Measurements from ENCODE around the gene TRPM2.
A peak's percentile ranks its signal among the peaks of the same experiment; 100 is the strongest.
"Not testable (repeated sequence)": the region's sequence is repeated elsewhere in the genome, so short reads cannot be mapped to it uniquely, and the experiment has no call there.

TRPM2 gene

GRCh38 chr21:44335266-44336059 lies 18.0 kb upstream of the TRPM2 start:
- no peak for DNase-seq

DNA sequence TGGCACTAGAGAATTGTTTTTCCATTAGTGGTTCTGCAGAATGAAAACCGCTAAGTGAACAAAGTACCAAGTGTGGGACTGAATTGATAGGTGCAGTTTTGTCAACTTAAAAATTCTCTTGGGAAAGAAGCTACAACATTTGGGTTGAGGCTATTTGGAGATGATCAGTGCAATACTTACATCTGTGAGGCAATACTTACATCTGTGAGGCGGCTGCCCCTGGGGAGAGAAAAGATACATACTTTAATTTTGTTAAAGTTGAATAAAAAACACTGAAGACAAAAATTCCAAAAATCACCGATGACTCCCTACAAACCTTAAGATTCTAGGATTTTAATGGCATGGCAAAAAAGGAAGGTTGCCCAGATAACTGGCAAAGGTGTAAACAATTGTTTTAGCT lies 16.0 kb upstream of the TRPM2 start:
- DNase-seq, result no peak

- DNase-seq, result peak; percentile 50
Observed at GRCh38 chr21:44337941-44338895, 15.2 kb upstream of the TRPM2 start.

DNA sequence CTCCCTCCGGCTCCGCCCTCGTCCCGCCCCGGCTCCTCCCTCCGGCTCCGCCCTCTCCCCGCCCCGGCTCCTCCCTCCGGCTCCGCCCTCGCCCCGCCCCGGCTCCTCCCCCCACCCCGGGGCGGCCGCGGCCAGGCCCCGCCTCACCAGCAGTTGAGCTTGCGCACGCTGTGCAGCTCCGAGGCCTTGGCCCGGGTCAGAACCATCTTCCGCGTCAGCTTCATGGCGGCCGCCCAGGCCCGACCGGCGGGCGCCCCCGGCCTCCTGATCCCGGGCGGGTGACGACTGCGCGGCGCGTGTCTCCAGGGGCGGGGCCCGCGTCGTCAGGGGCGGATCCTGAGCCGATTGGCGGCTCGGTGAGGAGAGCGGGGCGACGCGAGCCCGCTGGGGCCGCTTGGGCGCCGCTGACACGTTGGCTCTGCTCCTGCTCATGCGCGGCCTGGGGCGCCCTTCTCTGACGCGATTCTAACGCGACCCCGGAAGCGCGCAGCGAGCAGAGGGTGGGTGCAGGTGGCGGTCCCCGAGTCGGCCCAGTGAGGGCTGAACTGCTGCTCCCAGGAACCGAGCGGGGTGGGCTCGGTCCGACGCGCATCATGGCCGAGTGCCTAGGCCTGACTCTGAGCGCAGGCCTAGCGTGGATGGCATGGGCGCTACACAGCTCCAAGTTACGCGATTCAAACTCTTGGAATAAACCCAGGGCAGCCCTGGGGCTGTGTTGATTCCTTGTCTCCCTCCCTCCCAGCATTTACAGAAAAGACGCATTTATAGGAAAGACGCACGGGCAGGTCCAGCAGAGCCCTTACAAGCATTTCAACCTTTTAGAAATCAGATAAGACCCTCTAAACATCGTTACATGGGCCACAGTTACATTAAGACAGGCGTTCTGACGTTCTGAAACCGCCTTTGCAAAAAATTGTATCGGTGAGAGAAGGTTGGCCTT lies 14.2 kb upstream of the TRPM2 start, which contains the start of gene CFAP410:
Gene CFAP410 (minus strand): TSS at position 420 of the 940 bp plus-strand sequence. CDS start 196 bp downstream, at position 224.
- peak; percentile 96 for DNase-seq

GRCh38 chr21:44341726-44342458 lies 11.5 kb upstream of the TRPM2 start:
- DNase-seq, result not testable (repeated sequence)

DNA sequence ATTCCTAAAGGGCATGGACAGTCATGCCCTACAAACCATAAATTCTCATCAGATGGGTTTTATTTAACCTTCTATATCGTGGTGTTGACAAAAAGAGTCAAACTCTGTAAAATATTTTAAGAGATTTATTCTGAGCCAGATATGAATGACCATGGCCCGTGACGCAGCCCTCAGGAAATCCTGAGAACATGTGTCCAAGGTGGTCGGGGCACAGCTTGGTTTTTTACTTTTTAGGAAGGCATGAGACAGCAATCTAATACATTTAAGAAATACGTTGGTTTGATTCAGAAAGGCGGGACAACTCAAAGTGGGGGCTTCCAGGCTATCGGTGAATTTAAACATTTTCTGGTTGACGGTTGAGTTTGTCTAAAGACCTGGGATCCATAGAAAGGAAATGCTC lies 10.4 kb upstream of the TRPM2 start:
- DNase-seq, result not testable (repeated sequence)

DNA sequence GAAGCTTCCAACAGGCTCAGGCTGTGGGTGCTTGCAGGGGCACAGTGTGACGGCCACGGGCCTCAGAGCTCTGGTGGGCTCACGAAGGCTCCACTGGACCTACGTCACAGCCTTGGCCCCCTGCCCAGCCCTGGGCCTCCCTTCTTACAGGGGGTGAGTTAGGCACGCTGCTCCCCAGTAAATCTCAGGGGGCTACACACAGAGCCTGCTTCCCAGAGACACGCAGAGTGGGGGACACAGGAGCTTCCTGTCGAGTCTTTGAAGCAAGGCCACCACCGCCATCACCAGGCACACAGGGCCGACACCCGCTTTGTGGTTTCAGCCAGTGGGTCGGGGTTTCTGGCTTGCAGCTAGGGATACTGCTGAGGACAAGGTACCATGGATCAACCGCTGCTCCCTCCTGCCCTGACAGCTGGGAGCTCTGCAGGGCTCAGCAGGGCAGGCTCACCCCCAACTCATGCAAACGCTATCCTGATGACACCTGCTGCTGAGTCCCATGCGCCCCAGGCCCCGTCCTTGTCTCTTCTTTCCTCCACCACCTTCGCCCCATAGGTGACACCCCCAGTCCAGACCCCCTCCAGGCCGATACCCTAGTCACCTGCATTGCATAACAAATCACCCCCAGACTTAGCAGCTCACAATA lies 8.8 kb upstream of the TRPM2 start:
- DNase-seq, result no peak

DNA sequence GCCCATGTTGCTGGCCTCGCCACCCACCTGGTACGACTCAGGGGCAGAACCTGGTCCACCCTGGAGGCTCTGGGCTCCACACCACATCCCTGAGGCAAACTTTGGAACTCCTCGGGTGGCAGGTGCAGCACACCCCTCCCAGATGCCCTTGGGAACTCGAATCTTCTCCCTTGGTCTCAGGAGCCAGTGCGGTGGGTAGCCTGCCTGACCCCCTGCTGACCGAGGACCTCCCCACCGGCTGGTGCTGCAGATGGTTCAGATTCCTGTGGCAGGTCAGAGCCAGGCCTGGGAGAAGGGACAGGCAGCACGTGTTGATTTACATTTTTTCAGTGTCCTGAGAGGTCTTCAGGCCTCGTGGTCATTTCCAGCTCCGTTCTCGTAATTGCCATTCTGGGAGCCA lies 7.9 kb upstream of the TRPM2 start:
- no peak for DNase-seq

- no peak for DNase-seq
Observed at GRCh38 chr21:44347911-44348451, 5.4 kb upstream of the TRPM2 start.

DNA sequence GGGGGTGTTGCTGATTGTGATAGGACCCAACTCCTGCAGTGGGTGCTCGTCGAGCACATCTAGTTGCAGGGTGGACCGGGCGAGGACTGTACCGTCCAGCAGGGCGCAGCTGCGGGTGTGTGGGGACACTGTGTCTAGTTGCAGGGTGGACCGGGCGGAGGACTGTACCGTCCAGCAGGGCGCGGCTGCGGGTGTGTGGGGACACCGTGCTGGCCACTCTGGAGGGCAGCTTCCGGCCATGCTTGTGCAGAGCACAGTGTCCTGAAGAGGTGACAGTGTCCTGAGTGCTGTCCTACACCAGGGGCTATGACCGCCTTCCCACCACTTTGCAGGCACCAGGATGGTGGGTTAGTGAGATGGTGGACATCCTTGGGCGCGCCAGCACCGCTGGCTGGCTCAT lies 4.6 kb upstream of the TRPM2 start:
- DNase-seq, result no peak

- DNase-seq, result no peak
Observed at GRCh38 chr21:44349416-44349846, 4.0 kb upstream of the TRPM2 start.

DNA sequence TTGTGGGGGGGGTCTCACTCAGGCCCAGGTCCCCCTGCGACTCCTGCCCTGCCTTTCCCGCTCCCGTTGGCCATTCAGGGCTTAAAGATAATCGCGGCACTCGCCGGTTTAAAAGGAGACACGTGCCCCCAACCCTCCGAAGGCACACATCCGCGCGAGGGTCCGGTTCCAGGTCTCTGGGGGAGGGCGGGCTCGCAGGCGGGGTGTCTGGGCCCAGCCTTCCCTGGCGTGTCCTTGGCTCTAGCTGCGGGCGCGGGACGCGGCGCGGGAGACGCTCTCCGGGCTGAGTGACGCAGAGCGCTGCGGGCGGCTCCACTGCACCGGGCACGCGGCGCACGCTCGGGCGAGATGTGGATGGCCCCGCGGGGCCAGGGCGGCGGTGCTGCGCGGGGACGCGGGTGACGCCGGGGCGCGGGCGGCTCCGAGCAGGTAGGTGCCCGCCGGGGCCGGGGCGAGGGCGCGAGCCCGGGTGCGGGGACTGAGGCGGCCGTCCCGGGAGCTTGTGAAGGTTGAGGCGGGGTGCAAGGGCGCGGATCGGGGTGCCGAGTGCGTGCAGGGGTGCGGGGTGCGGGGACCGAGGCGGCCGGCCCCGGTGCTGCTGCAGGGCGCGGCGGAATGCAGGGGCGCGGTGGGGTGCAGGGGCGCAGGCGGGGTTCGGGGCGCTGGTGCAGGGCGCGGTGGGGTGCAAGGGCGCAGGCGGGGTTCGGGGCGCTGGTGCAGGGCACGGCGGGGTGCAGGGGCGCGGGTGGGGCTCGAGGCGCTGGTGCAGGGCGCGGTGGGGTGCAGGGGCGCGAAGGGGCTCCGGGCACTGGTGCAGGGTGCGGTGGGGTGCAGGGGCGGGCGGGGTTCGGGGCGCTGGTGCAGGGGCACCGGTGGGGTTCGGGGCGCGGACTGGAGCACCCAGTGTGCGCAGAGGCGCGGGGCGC lies 3.3 kb upstream of the TRPM2 start:
- DNase-seq, result no peak

- DNase-seq, result no peak
Observed at GRCh38 chr21:44350773-44351481, 2.5 kb upstream of the TRPM2 start.

GRCh38 chr21:44351535-44352252 lies 1.7 kb upstream of the TRPM2 start:
- no peak for DNase-seq

DNA sequence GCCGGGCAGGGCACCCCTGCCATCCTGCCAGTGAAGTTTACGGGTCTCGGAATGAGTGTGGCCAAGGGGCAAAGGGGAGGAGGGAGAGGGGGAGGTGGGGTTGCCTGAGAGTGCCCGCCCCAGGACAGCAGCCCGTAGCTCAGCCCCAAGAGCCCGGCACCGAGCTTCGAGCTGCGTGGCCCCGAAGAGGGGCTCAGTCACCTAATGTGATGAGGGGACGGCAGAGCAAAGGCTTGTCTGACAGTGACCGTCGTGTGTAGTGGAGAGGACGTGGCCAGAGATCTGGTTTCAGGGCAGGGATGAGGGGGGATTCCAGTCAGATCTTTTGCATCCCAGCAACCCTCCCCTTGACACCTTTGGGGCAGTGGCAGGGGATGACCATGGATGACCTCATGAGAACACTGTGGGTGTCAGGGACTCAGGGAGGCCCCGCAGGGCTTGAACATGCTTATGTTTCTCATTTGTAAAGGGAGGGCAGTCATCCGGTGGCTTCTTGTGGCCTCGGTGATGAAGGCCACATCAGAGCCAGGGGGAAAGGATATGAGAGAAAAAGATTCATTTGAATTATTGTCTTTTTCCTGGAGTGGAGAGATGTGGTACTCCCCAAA lies 1.1 kb upstream of the TRPM2 start:
- no peak for DNase-seq

DNA sequence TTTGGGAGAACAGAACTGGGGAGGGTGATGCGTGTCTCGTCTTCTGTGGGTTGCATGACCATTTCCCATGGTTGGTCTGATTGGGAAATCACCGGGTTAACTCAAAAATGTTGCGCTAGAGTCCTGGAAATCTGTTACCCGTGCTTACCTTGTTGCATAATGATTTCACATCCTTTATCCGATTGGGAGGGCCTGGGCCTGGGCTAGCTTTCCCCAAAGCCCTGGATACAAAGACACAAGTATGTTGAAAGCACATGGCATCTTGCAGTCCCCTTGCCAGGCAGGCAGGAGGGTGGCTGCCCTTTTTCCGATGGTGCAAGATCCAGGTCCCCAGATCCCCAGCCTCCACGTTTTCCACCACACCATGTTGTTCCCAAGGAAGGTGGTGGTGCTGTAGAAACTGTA lies 582 bp downstream of the TRPM2 start:
- no peak for DNase-seq

GRCh38 chr21:44354775-44355771 lies 1.7 kb downstream of the TRPM2 start:
- DNase-seq, result no peak
